ENCODE measurements around the gene CACNA1H. TPM values are rescaled to one million over a fixed set of nuclear protein-coding genes. Genes with fewer than 3 reads are reported as not detected.
A peak's percentile ranks its signal among the peaks of the same experiment; 100 is the strongest.

CACNA1H gene
- total RNA-seq, 4 donors from 2014 or later, result 17.0 to 63.6 (median 39.5) TPM

DNA sequence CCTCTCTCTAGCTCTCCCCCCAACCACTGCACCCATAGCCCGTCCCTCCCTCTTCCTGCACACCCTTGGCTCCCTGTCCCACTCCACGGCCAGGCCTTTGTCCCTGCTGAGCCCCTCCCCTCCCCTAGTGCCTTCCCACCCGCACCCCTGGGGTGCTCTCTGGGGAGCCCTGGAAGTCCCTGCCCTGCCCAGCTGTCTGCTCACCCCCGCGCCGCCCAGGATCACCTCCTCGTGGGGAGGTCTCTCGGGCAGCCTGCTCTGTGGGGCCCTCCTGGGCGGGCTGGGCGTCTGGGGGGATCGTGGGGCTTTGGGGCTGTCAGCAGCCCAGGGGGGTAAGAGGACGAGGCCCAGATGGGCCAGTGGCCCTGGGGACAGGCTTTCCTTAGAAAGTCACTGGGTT, 18.1 kb downstream of the CACNA1H start:
- no peaks in the 10 kb centered on the region for H3K36me3 ChIP-seq
- H3K4me1 ChIP-seq, result peaks cover 26 to 60% (median 39%) of the 10 kb centered on the region in 4 donors
- H3K4me3 ChIP-seq, result no peak overlapping the region
- no peak for TF ChIP-seq EP300 (IDR thresholded peaks at IDR 0.05; ENCODE audit: low read depth)
- TF ChIP-seq, protein P1, sequence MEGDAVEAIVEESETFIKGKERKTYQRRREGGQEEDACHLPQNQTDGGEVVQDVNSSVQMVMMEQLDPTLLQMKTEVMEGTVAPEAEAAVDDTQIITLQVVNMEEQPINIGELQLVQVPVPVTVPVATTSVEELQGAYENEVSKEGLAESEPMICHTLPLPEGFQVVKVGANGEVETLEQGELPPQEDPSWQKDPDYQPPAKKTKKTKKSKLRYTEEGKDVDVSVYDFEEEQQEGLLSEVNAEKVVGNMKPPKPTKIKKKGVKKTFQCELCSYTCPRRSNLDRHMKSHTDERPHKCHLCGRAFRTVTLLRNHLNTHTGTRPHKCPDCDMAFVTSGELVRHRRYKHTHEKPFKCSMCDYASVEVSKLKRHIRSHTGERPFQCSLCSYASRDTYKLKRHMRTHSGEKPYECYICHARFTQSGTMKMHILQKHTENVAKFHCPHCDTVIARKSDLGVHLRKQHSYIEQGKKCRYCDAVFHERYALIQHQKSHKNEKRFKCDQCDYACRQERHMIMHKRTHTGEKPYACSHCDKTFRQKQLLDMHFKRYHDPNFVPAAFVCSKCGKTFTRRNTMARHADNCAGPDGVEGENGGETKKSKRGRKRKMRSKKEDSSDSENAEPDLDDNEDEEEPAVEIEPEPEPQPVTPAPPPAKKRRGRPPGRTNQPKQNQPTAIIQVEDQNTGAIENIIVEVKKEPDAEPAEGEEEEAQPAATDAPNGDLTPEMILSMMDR (IDR thresholded peaks at IDR 0.05), result no peak
- no peak for TF ChIP-seq POLR2AphosphoS5 (IDR thresholded peaks at IDR 0.05)
- TF ChIP-seq POLR2A (IDR thresholded peaks at IDR 0.05), result no peak
- H3K9me3 ChIP-seq, result no peaks in the 10 kb centered on the region
- WGBS, 2 donors (ENCODE audit: low coverage in 1 of 2), result 66% methylated on average over 8 of the region's 12 CpGs; no CpG with 5 or more reads in 1 of the 2 donors
- no peaks in the 10 kb centered on the region for H3K27me3 ChIP-seq
- in situ Hi-C loops (cut with MboI; ENCODE audit: low pct_ligation_motif_present in 1 of 4, low pct_unique_long_range_greater_than_20kb in 1 of 4, low sequenced_read_pairs in 3 of 4), result no loop called here
- intact Hi-C loops (cut with DNase I; ENCODE audit: low total_unique reads), result no loop called here
- peak overlapping the region; percentile 79 to 92 (median 82) for H3K27ac ChIP-seq
- DNase-seq, result no peak

DNA sequence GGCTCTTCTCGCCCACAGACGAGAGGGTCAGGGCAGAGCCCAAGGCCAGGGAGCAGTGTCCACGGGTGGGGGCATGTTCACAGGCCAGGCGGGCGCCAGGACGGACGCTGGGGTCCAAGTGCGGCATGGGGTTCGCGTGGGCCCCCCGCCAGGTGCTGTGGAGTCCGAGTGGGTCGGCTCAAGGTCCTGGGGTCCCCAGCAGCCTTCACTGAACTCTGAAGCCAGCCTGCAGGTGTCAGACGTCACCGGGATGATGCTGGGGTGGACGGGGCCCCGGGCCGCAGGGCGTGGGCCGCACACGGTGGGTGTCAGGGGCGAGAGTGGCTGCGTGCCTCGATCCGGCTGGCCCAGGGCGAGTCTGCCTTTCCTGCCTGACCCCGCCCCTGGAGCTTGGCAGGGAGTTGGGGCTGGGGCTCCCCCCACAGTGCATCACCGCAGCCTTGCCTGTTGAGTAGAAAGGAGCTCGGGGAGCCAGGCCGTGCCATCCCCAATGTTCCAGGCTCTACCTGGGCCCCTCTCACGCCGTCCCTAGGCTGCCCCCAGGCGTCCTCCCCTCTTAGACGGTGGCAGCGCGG, 19.0 kb downstream of the CACNA1H start:
- 74% methylated on average over 8 of the region's 36 CpGs; no CpG with 5 or more reads in 1 of the 2 donors for WGBS, 2 donors (ENCODE audit: low coverage in 1 of 2)
- Histone ChIP-seq H3K4me3 (peak overlapping the region in 1 of 4 donors; percentile 11), H3K27ac (peak overlapping the region; percentile 79 to 92 (median 82)), H3K9me3 (no peaks in the 10 kb centered on the region), H3K27me3 (no peaks in the 10 kb centered on the region), H3K4me1 (peaks cover 26 to 55% (median 39%) of the 10 kb centered on the region in 4 donors), H3K36me3 (no peaks in the 10 kb centered on the region)
- intact Hi-C loops (cut with DNase I; ENCODE audit: low total_unique reads), result no loop called here
- TF ChIP-seq POLR2AphosphoS5 (IDR thresholded peaks at IDR 0.05) (no peak), EP300 (IDR thresholded peaks at IDR 0.05; ENCODE audit: low read depth) (no peak), POLR2A (IDR thresholded peaks at IDR 0.05) (no peak)
- TF ChIP-seq, protein P1 (IDR thresholded peaks at IDR 0.05), result no peak
- peak; percentile 37 for DNase-seq
- in situ Hi-C loops (cut with MboI; ENCODE audit: low pct_ligation_motif_present in 1 of 4, low pct_unique_long_range_greater_than_20kb in 1 of 4, low sequenced_read_pairs in 3 of 4), result no loop called here

DNA sequence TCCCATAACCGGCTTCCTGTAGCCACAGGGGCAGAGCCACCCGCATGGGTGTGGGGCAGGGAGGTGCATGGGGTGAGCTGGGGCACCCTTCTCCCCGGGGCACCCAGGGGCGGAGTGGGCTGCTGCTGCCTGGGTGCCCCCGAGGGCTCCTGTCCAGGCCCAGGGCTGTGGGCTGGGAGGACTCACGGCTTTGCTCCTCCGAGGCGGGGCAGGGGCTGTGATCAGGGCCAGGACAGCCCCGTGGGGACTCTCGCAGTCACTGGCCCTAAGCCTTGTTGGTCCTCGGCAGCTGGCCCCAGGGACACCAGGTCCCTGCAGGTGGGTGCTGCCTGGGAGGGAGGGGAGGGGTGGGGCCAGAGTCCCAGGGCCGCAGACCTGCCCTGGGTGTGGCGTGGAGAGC, 19.7 kb downstream of the CACNA1H start:
- DNase-seq, result no peak
- H3K27ac ChIP-seq, result peak overlapping the region; percentile 79 to 92 (median 82)
- no peaks in the 10 kb centered on the region for H3K36me3 ChIP-seq
- 55% methylated on average over 13 of the region's 13 CpGs; no CpG with 5 or more reads in 1 of the 2 donors for WGBS, 2 donors (ENCODE audit: low coverage in 1 of 2)
- peaks cover 23 to 49% (median 34%) of the 10 kb centered on the region in 4 donors for H3K4me1 ChIP-seq
- TF ChIP-seq POLR2AphosphoS5 (IDR thresholded peaks at IDR 0.05) (no peak), EP300 (IDR thresholded peaks at IDR 0.05; ENCODE audit: low read depth) (no peak), POLR2A (IDR thresholded peaks at IDR 0.05) (no peak)
- TF ChIP-seq, protein P1 (IDR thresholded peaks at IDR 0.05), result no peak
- H3K27me3 ChIP-seq, result no peaks in the 10 kb centered on the region
- intact Hi-C loops (cut with DNase I; ENCODE audit: low total_unique reads) (no loop called here), in situ Hi-C loops (cut with MboI; ENCODE audit: low pct_ligation_motif_present in 1 of 4, low pct_unique_long_range_greater_than_20kb in 1 of 4, low sequenced_read_pairs in 3 of 4) (no loop called here)
- H3K9me3 ChIP-seq, result no peaks in the 10 kb centered on the region
- H3K4me3 ChIP-seq, result peak overlapping the region in 1 of 4 donors; percentile 9

DNA sequence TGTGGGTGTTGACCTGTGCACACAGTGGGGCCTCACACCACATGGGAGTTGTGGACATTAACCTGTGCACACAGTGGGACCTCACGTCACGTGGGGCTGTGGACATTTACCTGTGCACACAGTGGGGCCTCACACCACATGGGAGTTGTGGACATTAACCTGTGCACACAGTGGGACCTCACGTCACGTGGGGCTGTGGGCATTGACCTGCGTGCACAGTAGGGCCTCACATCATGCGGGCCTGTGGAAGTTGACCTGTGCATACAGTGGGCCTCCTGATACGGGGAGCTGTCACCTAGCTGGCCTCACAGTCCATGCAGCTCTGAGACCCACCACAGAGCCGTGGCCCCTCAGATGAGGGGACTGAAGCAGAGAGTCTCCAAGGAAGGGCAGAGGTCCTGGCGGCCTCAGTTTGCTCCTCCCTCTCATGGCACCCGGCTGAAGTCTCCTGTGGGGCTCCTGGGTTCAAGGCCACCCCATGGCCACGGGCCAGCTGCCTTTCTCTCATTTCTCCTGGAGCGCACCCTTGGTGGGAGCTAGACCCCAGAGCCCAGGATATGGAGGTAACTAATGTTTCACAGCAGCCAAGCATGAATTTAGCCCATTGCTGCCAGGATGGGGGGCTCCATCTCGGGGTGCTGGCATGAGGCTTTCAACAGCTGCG, 21.0 kb downstream of the CACNA1H start:
- Histone ChIP-seq H3K36me3 (no peaks in the 10 kb centered on the region), H3K4me3 (no peak overlapping the region), H3K27me3 (no peaks in the 10 kb centered on the region), H3K9me3 (no peaks in the 10 kb centered on the region), H3K27ac (peak overlapping the region; percentile 79 to 92 (median 82)), H3K4me1 (peaks cover 11 to 37% (median 23%) of the 10 kb centered on the region in 4 donors)
- 61% methylated on average over 14 of the region's 14 CpGs; no CpG with 5 or more reads in 1 of the 2 donors for WGBS, 2 donors (ENCODE audit: low coverage in 1 of 2)
- in situ Hi-C loops (cut with MboI; ENCODE audit: low pct_ligation_motif_present in 1 of 4, low pct_unique_long_range_greater_than_20kb in 1 of 4, low sequenced_read_pairs in 3 of 4), result no loop called here
- intact Hi-C loops (cut with DNase I; ENCODE audit: low total_unique reads), result no loop called here
- DNase-seq, result no peak
- no peak for TF ChIP-seq POLR2A (IDR thresholded peaks at IDR 0.05)
- TF ChIP-seq POLR2AphosphoS5 (IDR thresholded peaks at IDR 0.05), result no peak
- TF ChIP-seq EP300 (IDR thresholded peaks at IDR 0.05; ENCODE audit: low read depth), result no peak
- TF ChIP-seq, protein P1 (IDR thresholded peaks at IDR 0.05), result no peak
